ENCODE results near the gene ARHGEF17.

DNA sequence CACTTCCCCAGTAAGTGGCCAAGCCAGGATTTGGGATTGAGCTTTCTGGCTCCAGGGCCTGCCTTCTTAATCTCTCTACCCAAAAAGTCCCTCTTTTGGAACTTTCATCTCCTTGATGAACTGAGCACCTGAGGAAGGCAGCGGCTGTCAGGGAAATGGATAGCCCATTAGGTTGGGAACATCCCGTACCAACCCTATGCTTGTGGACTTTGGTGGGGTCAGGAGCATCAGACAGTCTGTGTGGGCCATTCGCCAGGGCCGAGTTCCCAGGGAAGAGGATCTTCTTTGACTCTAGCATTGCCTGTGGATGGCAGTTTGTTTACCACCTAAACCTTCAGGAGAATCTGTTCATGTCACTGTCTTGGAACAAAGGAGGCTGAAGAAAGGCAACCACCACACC, 30.2 kb downstream of the ARHGEF17 start:
- TF ChIP-seq POLR2A (IDR thresholded peaks at IDR 0.05; ENCODE audit: low read length) (no peak), GATA1 (IDR thresholded peaks at IDR 0.05; ENCODE audit: low read depth, low read length) (no peak)

Measured in erythroblast (primary cell).